OCI-LY3 (cell line): ENCODE results near the gene SMURF1.

ENCODE experiments used
- H2AFZ ChIP-seq: fragments of 200-600, 300-600 bp; shearing (Covaris generic); 2 replicates; pipeline ENCODE4 v1.6.0; 2014; ENCODE audit warnings: antibody characterized with exemption, low read depth, low read length
- H3K27ac ChIP-seq: fragments of 200-600, 300-600 bp; sonication (generic); 2 replicates; pipeline ENCODE4 v1.5.1; 2014; ENCODE audit warnings: mild to moderate bottlenecking, low read length, moderate library complexity, mixed read lengths
- H3K27me3 ChIP-seq: fragments of 200-600, 300-600 bp; sonication (generic); 2 replicates; pipeline ENCODE4 v1.6.1; 2014; ENCODE audit warnings: low read depth, low read length, mixed read lengths
- H3K36me3 ChIP-seq: fragments of 200-600, 300-600 bp; sonication (generic); replicated peaks from 2 replicates; pipeline ENCODE3; 2014; ENCODE audit warnings: low read depth, low read length, mixed read lengths
- H3K4me1 ChIP-seq: fragments of 300-600, 200-600 bp; sonication (generic); 2 replicates; pipeline ENCODE4 v1.6.1; 2014; ENCODE audit warnings: low read length, mixed read lengths
- H3K4me2 ChIP-seq: fragments of 200-600, 300-600 bp; sonication (generic); 2 replicates; pipeline ENCODE4 v1.6.1; 2014; ENCODE audit warnings: low read length, mixed read lengths
- H3K4me3 ChIP-seq: fragments of 300-600, 200-600 bp; sonication (generic); 2 replicates; pipeline ENCODE4 v1.5.1; 2014; ENCODE audit warnings: antibody characterized with exemption, mild to moderate bottlenecking, low read length, moderate library complexity
- H3K79me2 ChIP-seq: fragments of 300-600, 200-600 bp; shearing (Covaris generic); 2 replicates; pipeline ENCODE4 v1.6.1; 2014; ENCODE audit warnings: mild to moderate bottlenecking, low read length, mixed read lengths
- H3K9ac ChIP-seq: fragments of 300-600, 200-600 bp; shearing (Covaris generic); 2 replicates; pipeline ENCODE4 v1.6.0; 2014; ENCODE audit warnings: mild to moderate bottlenecking, low read length, moderate library complexity
- H3K9me3 ChIP-seq: fragments of 200-600, 300-600 bp; shearing (Covaris generic); 2 replicates; pipeline ENCODE4 v1.6.1; 2014; ENCODE audit warnings: low read length, mixed read lengths; ENCODE audit not compliant: insufficient read depth
- H4K20me1 ChIP-seq: fragments of 200-600, 300-600 bp; sonication (generic); 2 replicates; pipeline ENCODE4 v1.6.1; 2016; ENCODE audit warnings: low read length, mixed read lengths; ENCODE audit not compliant: insufficient read depth
- EZH2phosphoT487 ChIP-seq: fragments of 200-600 bp; shearing (Covaris generic); IDR thresholded peaks from 2 replicates; pipeline ENCODE4 v1.6.1; 2018; ENCODE audit warnings: antibody characterized with exemption, mixed run types, low read depth
- TF ChIP-seq, protein P1 (sequence below): fragments of 200-600, 300-600 bp; sonication (generic); IDR thresholded peaks from 2 replicates; pipeline ENCODE4 v1.5.1; 2014; ENCODE audit warnings: antibody characterized with exemption, low read length, low read depth

Gene SMURF1

DNA sequence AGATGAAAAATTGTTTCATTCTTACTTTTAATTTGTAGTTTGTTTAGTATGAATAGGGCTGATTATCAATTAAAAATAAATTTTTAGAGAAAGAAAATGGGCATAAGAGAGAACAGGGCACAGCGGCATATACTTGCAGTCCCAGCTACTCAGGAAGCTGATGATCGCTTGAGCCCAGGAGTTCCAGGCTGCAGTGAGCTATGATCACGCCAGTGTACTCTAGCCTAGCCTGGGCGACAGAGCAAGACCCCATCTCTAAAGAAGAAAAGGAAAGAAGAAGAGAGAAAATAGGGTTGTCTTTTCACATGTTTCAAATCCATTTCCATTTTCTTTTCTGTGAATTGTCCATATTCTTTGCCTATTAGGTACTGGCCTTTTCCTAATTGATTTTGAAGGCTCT is 8.0 kb downstream of the SMURF1 start:
- H4K20me1 ChIP-seq, result peaks cover 52% of the 10 kb centered on the region

GRCh38 chr7:99133766-99134564 is 9.9 kb downstream of the SMURF1 start:
- Histone ChIP-seq H3K9me3 (no peaks in the 10 kb centered on the region), H4K20me1 (peaks cover 45% of the 10 kb centered on the region), H3K36me3 (no peaks in the 10 kb centered on the region), H3K4me1 (peaks cover 5% of the 10 kb centered on the region; the same call in 1 of the 2 replicates), H3K79me2 (peaks cover 100% of the 10 kb centered on the region), H3K9ac (no peak overlapping the region), H2AFZ (no peak overlapping the region), H3K4me2 (no peak overlapping the region), H3K27ac (no peak overlapping the region), H3K27me3 (no peaks in the 10 kb centered on the region), H3K4me3 (no peak overlapping the region)
- TF ChIP-seq, protein P1, sequence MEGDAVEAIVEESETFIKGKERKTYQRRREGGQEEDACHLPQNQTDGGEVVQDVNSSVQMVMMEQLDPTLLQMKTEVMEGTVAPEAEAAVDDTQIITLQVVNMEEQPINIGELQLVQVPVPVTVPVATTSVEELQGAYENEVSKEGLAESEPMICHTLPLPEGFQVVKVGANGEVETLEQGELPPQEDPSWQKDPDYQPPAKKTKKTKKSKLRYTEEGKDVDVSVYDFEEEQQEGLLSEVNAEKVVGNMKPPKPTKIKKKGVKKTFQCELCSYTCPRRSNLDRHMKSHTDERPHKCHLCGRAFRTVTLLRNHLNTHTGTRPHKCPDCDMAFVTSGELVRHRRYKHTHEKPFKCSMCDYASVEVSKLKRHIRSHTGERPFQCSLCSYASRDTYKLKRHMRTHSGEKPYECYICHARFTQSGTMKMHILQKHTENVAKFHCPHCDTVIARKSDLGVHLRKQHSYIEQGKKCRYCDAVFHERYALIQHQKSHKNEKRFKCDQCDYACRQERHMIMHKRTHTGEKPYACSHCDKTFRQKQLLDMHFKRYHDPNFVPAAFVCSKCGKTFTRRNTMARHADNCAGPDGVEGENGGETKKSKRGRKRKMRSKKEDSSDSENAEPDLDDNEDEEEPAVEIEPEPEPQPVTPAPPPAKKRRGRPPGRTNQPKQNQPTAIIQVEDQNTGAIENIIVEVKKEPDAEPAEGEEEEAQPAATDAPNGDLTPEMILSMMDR, result no peak
- no peak for TF ChIP-seq EZH2phosphoT487

More for the DNA sequence above, 8.0 kb downstream of the SMURF1 start:
- H3K9me3 ChIP-seq, result no peaks in the 10 kb centered on the region
- no peak overlapping the region for H3K4me2 ChIP-seq
- peaks cover 4% of the 10 kb centered on the region for H3K36me3 ChIP-seq
- H3K79me2 ChIP-seq, result peaks cover 98% of the 10 kb centered on the region
- H3K9ac ChIP-seq, result no peak overlapping the region
- no peaks in the 10 kb centered on the region for H3K27me3 ChIP-seq
- H3K27ac ChIP-seq, result no peak overlapping the region
- TF ChIP-seq, protein P1, result no peak
- no peak for TF ChIP-seq EZH2phosphoT487
- H3K4me1 ChIP-seq, result peaks cover 8% of the 10 kb centered on the region; the same call in 1 of the 2 replicates
- no peak overlapping the region for H3K4me3 ChIP-seq
- no peak overlapping the region for H2AFZ ChIP-seq

DNA sequence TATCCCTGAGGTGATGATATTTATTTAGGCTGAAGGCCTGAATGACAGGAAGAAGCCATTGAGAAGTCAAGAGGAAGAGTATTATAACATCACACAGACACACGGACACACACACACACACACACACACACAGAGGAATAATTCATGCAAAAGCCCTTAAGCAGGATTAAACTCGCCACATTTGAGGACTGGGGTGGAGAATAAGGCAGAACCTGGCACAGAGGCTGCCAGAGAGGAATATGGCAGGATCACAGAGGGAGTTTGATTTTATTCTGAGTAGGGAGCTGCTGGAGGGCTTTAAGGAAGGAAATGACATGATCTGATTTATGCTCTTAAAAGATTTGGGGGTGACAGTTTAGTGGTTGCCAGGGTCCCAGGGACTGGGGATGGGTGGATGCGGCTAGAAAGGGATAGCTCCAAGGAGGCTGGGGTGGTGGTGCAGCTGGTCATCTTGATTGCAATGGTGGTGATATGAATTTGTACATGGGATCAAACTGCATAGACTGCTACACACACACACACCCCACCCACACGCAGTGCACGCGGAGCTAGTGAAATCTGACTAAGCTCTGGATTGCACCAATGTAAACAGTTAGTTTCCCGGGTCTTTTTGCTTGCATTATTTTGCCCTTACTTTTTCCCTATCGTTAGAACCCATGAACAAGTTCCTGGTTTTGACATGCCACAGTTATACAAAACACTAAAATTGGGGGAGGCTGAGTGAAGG is 11.2 kb downstream of the SMURF1 start:
- H3K27me3 ChIP-seq, result no peaks in the 10 kb centered on the region
- H2AFZ ChIP-seq, result no peak overlapping the region
- H4K20me1 ChIP-seq, result peaks cover 42% of the 10 kb centered on the region
- H3K36me3 ChIP-seq, result no peaks in the 10 kb centered on the region
- peaks cover 100% of the 10 kb centered on the region for H3K79me2 ChIP-seq
- no peak overlapping the region for H3K27ac ChIP-seq
- no peak overlapping the region for H3K4me3 ChIP-seq
- no peak overlapping the region for H3K4me2 ChIP-seq
- TF ChIP-seq EZH2phosphoT487, result no peak
- TF ChIP-seq, protein P1, result no peak
- no peaks in the 10 kb centered on the region for H3K9me3 ChIP-seq
- peaks cover 5% of the 10 kb centered on the region; the same call in 1 of the 2 replicates for H3K4me1 ChIP-seq
- H3K9ac ChIP-seq, result no peak overlapping the region

DNA sequence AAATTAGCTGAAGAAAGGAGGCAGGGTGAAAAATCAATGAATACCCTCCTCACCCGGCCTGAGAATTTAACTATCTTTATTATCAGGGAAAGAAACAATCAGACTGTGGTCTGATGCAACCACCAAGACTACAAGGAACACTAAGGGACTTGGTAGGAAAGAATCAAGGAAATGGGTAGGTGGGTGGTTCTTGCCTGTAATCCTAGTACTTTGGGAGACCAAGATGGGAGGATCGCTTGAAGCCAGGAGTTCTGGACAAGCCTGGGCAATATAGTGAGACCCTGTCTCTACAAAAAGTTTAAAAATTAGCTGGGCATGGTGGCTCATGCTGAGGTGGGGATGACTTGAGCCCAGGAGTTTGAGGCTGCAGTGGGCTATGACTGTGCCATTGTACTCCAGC is 12.6 kb downstream of the SMURF1 start:
- Histone ChIP-seq H3K27me3 (no peaks in the 10 kb centered on the region), H4K20me1 (peaks cover 47% of the 10 kb centered on the region), H3K4me2 (no peak overlapping the region), H2AFZ (no peak overlapping the region), H3K36me3 (no peaks in the 10 kb centered on the region), H3K79me2 (peaks cover 94% of the 10 kb centered on the region), H3K27ac (no peak overlapping the region), H3K4me3 (no peak overlapping the region), H3K4me1 (peaks cover 5% of the 10 kb centered on the region; the same call in 1 of the 2 replicates), H3K9me3 (no peaks in the 10 kb centered on the region), H3K9ac (no peak overlapping the region)
- TF ChIP-seq EZH2phosphoT487, result no peak
- TF ChIP-seq, protein P1, result no peak
